CD4-positive, alpha-beta T cell treated with Interleukin-4 for 1 hour (primary cell): ENCODE data around the gene PTCH2.
"Not testable (repeated sequence)": the region's sequence is repeated elsewhere in the genome, so short reads cannot be mapped to it uniquely, and the experiment has no call there.

Source experiments
- DNase-seq, 2 donors: peaks; one replicate each; pipeline ENCODE4 v3.0.0-alpha.2; 2020 to 2022

The PTCH2 gene

GRCh38 chr1:44835738-44836675 lies 7.0 kb downstream of the PTCH2 start:
- peak; percentile 85 to 87 for DNase-seq

GRCh38 chr1:44834328-44834727 lies 8.7 kb downstream of the PTCH2 start:
- DNase-seq = no peak

- no peak for DNase-seq
Observed at GRCh38 chr1:44832056-44832705, 10.9 kb downstream of the PTCH2 start.

GRCh38 chr1:44831516-44831915 lies 11.5 kb downstream of the PTCH2 start:
- no peak for DNase-seq

- DNase-seq = no peak
Observed at GRCh38 chr1:44830900-44831304, 12.2 kb downstream of the PTCH2 start.

- DNase-seq = no peak
Observed at GRCh38 chr1:44829506-44830384, 13.3 kb downstream of the PTCH2 start.

GRCh38 chr1:44828841-44829440 lies 14.1 kb downstream of the PTCH2 start:
- DNase-seq = no peak

GRCh38 chr1:44828003-44828651 lies 14.9 kb downstream of the PTCH2 start:
- DNase-seq = no peak

- no peak for DNase-seq
Observed at GRCh38 chr1:44827197-44828002, 15.7 kb downstream of the PTCH2 start.

GRCh38 chr1:44826375-44827196 lies 16.5 kb downstream of the PTCH2 start:
- peak; percentile 14 to 62 for DNase-seq

GRCh38 chr1:44824392-44824791 lies 18.7 kb downstream of the PTCH2 start:
- DNase-seq = not testable (repeated sequence)

- no peak for DNase-seq
Observed at GRCh38 chr1:44822981-44823451, 20.0 kb downstream of the PTCH2 start.

- DNase-seq = no peak
Observed at GRCh38 chr1:44822131-44822701, 20.8 kb downstream of the PTCH2 start.

- DNase-seq = no peak
Observed at GRCh38 chr1:44821240-44821715, 21.8 kb downstream of the PTCH2 start.

GRCh38 chr1:44820328-44821239 lies 22.5 kb downstream of the PTCH2 start:
- no peak for DNase-seq

- peak; percentile 89 to 92 for DNase-seq
Observed at GRCh38 chr1:44819608-44820327, 23.3 kb downstream of the PTCH2 start.

GRCh38 chr1:44819196-44819607 lies 23.9 kb downstream of the PTCH2 start:
- DNase-seq = no peak
